GM21619 (cell line): Measurements from ENCODE around the gene PDIA6.

Experiments
- ATAC-seq: cut with Tn5 transposase; IDR thresholded peaks from one replicate; pipeline ENCODE4 v1.9.1; 2021; ENCODE audit not compliant: unreplicated experiment

PDIA6 gene

GRCh38 chr2:10765461-10765860 lies 47.1 kb downstream of the PDIA6 start:
- ATAC-seq = no peak

DNA sequence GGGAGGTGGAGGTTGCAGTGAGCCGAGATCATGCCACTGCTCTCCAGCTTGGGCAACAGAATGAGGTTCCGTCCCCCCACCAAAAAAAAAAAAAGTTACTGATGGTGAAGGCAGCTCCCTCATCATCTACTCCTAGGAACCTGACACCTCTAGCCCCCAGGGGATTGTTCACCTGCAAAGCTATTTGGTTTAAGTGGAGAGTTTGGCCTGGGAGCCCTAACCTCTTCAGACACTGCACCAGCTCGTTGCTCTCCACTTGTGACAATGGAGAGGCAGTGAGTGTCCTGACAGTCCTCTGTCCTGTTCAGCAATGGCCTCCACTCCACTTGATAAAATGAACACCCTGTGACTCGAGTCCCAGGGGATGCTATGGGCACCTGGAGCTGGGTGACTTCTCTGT lies 47.7 kb downstream of the PDIA6 start:
- ATAC-seq = no peak

DNA sequence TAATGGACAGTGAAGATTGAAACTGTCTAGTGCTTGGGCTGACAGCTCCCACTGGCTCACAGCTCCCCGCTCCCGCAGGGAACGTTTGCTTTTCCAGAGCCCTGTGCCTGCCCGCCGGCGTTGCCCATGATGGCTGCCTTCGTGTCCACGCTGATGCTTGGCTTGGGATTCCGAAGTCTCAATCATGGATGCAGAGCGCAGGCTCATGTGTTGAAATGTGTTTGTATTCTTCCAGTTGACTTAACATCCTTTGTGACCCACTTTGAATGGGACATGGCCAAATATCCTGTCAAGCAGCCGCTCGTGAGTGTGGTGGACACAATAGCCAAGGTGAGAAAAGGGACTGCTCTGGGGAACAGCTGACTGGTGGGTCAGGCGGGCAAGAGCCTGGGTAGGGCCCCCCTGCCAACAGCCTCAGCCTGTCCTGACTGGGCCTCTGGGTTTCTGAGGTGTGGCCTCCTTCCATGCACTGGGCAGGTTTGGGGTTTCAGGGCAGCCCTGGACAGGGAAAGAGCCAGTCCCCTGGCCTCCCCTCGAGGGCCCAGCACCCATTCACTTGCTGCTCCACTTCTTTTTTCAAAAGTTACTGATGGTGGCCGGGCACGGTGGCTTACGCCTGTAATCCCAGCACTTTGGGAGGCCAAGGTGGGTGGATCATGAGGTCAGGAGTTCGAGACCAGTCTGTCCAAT lies 48.3 kb downstream of the PDIA6 start:
- no peak for ATAC-seq

GRCh38 chr2:10763461-10763800 lies 49.2 kb downstream of the PDIA6 start:
- ATAC-seq = no peak

DNA sequence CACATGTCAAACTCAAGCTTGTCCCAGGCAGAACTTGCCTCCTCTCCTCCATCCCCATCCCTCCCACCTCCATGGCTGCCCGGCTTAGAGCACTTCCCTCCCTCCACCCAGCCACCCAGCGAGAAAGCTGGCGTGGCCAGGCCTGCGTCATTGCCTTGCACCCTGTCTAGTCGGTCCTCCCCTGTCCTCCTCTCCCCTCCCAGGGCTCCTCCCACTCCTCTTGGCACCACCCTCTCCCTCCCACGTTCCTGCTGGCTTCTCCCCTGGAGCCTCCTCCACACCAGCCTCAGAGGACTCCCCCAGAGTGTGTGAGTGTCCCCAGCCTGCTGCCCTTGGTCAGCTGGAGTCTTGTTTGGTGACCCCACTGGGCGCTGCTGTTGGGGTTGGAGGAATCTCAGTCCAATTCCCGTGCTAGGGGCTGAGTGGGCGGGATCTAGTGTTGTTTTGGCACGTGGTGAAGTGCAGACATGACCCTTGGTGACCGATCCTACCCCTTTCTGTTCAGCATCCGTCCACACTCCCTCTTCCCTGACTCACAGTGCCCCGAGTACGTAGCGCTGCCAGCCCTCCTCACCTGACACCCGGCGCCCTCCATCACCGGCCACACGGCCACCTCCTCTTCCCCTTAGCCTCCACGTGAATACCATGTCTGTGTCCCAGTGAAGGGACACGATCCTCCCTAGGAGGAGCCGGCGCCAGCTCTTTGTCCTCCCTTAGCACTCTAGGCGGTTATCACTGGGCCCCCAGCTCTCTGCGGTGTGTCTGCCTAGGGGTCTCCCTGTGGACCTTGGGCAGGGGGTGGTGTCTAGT lies 49.7 kb downstream of the PDIA6 start:
- ATAC-seq = no peak

GRCh38 chr2:10761591-10761990 lies 51.0 kb downstream of the PDIA6 start:
- ATAC-seq = no peak

- ATAC-seq = no peak
These were observed 51.6 kb downstream of the PDIA6 start for GRCh38 chr2:10760794-10761504.

GRCh38 chr2:10759151-10759714 lies 53.4 kb downstream of the PDIA6 start:
- ATAC-seq = no peak

DNA sequence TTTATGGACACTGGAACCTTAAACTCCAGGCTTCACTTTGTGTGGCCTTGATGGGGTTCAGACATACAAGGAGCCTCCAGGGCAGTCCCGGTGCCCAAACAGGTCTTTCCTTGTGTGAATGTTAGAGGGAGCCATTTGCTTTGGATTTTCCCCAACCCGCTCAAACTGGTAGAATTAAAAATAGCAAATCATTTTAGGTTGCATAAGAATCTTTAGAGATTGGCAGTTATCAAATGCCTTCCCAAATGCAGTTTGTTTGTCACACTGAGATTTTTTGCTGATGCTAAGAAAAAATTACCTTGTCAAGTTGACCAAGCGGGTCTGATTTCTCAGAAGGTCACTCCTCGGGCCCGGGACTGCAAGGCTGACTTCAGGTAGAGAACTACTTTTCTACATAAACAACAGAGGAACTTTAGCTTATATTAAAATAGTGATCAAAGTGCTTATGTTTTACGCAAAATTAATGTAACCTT lies 54.7 kb downstream of the PDIA6 start:
- no peak for ATAC-seq

GRCh38 chr2:10755621-10756020 lies 57.0 kb downstream of the PDIA6 start:
- no peak for ATAC-seq

DNA sequence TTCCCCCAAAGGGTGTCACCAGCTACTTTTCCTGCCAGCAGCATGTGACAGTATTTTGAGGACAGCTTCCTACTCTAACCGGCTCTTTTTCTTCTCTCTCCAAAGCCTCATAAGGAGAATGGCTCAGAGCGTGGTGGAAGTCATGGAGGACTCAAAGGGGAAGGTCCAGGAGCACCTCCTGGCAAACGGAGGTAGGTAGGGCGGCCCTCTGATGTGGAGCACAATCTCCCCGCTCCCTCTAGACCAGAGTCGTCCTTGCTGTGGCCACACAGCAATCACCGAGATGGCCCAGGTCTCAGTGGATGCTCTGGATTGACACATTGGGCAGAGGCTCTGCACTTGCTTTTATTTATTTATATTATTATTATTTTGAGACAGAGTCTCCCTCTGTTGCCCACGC lies 58.7 kb downstream of the PDIA6 start:
- no peak for ATAC-seq

- no peak for ATAC-seq
These were observed 59.4 kb downstream of the PDIA6 start for GRCh38 chr2:10753156-10753555.

DNA sequence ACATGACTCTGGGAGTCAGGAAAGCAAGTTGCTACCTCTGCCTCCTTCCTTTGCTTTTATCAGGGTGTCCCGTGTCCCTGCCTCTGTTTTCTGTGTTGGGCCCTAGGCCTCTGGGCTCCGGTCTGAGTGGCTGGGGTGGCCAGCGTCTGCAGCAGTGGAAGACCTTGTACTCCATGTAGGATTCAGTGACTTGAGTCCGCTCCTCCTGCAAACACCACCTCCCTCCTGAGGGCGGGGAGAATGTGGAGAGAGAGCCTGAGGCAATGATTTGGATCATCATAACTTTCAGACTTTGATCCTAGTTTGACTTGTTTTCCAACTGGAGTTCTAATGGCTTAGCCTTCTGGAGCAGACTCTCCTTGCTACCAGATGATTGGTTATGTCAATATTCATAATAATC lies 60.3 kb downstream of the PDIA6 start:
- no peak for ATAC-seq

GRCh38 chr2:10750610-10751009 lies 62.0 kb downstream of the PDIA6 start:
- ATAC-seq = no peak

DNA sequence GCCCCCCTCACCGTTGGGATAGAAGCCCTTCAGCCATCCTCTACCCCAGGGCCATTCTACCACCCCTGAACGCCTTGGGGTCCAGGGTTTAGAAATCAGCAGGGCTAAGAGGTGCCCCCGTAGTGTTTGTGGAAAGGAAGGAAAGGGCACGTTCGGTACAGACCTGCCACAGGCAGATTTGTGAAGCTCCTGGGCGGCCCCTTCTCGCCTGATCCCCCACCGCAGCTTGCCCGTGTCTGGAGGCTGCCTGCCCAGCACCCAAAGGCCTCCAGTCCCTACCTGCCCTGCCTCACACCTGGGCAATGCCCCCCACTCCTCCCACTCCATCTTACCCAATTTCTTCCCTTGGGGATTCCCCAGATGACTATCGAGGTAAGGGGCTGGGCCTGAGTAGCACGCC lies 69.9 kb downstream of the PDIA6 start:
- ATAC-seq = no peak

- no peak for ATAC-seq
These were observed 71.4 kb downstream of the PDIA6 start for GRCh38 chr2:10741139-10741538.

GRCh38 chr2:10740226-10740625 lies 72.4 kb downstream of the PDIA6 start:
- no peak for ATAC-seq

GRCh38 chr2:10738192-10738591 lies 74.4 kb downstream of the PDIA6 start:
- no peak for ATAC-seq

DNA sequence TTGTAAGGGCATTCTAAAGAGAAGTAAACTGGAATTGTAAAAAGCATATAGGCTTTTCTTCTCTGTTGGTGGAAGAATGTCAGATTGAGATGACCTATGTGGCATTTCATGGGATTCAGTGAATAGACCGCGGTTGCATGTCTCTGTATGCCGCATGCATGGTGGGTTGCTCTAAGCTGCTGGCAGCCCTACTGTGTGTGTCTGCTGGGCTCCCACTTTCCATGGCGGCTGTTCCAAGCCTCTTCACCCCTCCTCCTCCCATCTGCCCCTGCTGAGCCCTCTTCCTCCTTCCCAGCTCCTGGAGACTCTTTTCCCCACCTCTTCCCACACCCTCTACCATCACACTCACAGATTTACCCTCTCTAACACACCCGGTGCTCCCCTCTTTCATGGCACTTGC lies 78.6 kb downstream of the PDIA6 start:
- no peak for ATAC-seq

GRCh38 chr2:10733566-10733925 lies 79.0 kb downstream of the PDIA6 start:
- ATAC-seq = no peak
